DOHH2 (cell line): ENCODE measurements around the gene TAF11L7.
A peak's percentile ranks its signal among the peaks of the same experiment; 100 is the strongest.
"Not testable (repeated sequence)": the region's sequence is repeated elsewhere in the genome, so short reads cannot be mapped to it uniquely, and the experiment has no call there.

Experiments used
- H3F3A ChIP-seq: fragments of 200-600 bp; sonication (generic), shearing (Covaris generic); 2 replicates; pipeline ENCODE4 v1.6.0; 2016; ENCODE audit warnings: antibody characterized with exemption, mild to moderate bottlenecking; ENCODE audit not compliant: control insufficient read depth, insufficient read depth
- H3K27ac ChIP-seq: fragments of 200-600 bp; sonication (generic); 2 replicates; pipeline ENCODE4 v1.5.1; 2014; ENCODE audit warnings: low read depth, mild to moderate bottlenecking, low read length, moderate library complexity
- H3K27me3 ChIP-seq: fragments of 200-600 bp; sonication (generic); 2 replicates; pipeline ENCODE4 v1.6.1; 2014; ENCODE audit warnings: mild to moderate bottlenecking, low read length, mixed read lengths; ENCODE audit not compliant: control insufficient read depth
- H3K36me3 ChIP-seq: fragments of 200-600 bp; sonication (generic); 2 replicates; pipeline ENCODE4 v1.6.1; 2014; ENCODE audit warnings: mild to moderate bottlenecking, low read length, moderate library complexity, mixed read lengths; ENCODE audit not compliant: control insufficient read depth
- H3K4me1 ChIP-seq: fragments of 200-600 bp; sonication (generic); 2 replicates; pipeline ENCODE4 v1.6.1; 2014; ENCODE audit warnings: mild to moderate bottlenecking, low read length, mixed read lengths; ENCODE audit not compliant: control insufficient read depth
- H3K4me2 ChIP-seq: fragments of 200-600 bp; sonication (generic); 2 replicates; pipeline ENCODE4 v1.6.0; 2014; ENCODE audit warnings: mild to moderate bottlenecking, low read length, moderate library complexity
- H3K4me3 ChIP-seq: fragments of 200-600 bp; sonication (generic); 2 replicates; pipeline ENCODE4 v1.5.1; 2014; ENCODE audit warnings: mild to moderate bottlenecking, low read length, mixed read lengths
- H3K79me2 ChIP-seq: fragments of 200-600 bp; sonication (generic); 2 replicates; pipeline ENCODE4 v1.6.1; 2014; ENCODE audit warnings: mild to moderate bottlenecking, low read length, mixed read lengths; ENCODE audit not compliant: control insufficient read depth
- H3K9me2 ChIP-seq: fragments of 200-600 bp; sonication (generic); replicated peaks from 2 replicates; pipeline ENCODE4 v1.6.1; 2014; ENCODE audit warnings: mild to moderate bottlenecking, low read length, mixed read lengths; ENCODE audit not compliant: control insufficient read depth
- H3K9me3 ChIP-seq: fragments of 200-600 bp; sonication (generic); 2 replicates; pipeline ENCODE4 v1.6.1; 2014; ENCODE audit warnings: antibody characterized with exemption, low read length, mixed read lengths; ENCODE audit not compliant: control insufficient read depth, insufficient read depth
- H4K20me1 ChIP-seq: fragments of 200-600 bp; sonication (generic); 2 replicates; pipeline ENCODE4 v1.6.0; 2014; ENCODE audit warnings: low read depth, mild to moderate bottlenecking, antibody characterized with exemption, low read length, moderate library complexity; ENCODE audit not compliant: control insufficient read depth, insufficient read depth
- CTCF ChIP-seq: fragments of 200-600 bp; sonication (generic); IDR thresholded peaks from one replicate; pipeline ENCODE4 v1.5.1; 2014; ENCODE audit warnings: antibody characterized with exemption, mild to moderate bottlenecking, low read depth, low read length; ENCODE audit not compliant: poor library complexity, severe bottlenecking
- EZH2phosphoT487 ChIP-seq: fragments of 200-600 bp; sonication (generic); IDR thresholded peaks from 2 replicates; pipeline ENCODE4 v1.6.1; 2017; ENCODE audit warnings: borderline replicate concordance, mild to moderate bottlenecking, antibody characterized with exemption, low read length, moderate library complexity, mixed read lengths

The TAF11L7 gene

GRCh38 chr5:17620627-17621026 lies 35.1 kb upstream of the TAF11L7 start:
- Histone ChIP-seq H3K27me3 (no peaks in the 10 kb centered on the region), H3K9me2 (no peaks in the 10 kb centered on the region), H4K20me1 (no peaks in the 10 kb centered on the region), H3K4me1 (no peaks in the 10 kb centered on the region), H3K79me2 (no peaks in the 10 kb centered on the region), H3K4me2 (no peak overlapping the region), H3K27ac (no peak overlapping the region), H3K36me3 (no peaks in the 10 kb centered on the region), H3K9me3 (no peaks in the 10 kb centered on the region), H3K4me3 (no peak overlapping the region), H3F3A (no peaks in the 10 kb centered on the region)
- TF ChIP-seq EZH2phosphoT487 (no peak), CTCF (peak; percentile 49)

GRCh38 chr5:17619354-17619753 lies 33.8 kb upstream of the TAF11L7 start:
- no peak overlapping the region for H3K4me2 ChIP-seq
- no peaks in the 10 kb centered on the region for H3K36me3 ChIP-seq
- no peaks in the 10 kb centered on the region for H3F3A ChIP-seq
- no peaks in the 10 kb centered on the region for H3K79me2 ChIP-seq
- H4K20me1 ChIP-seq = no peaks in the 10 kb centered on the region
- no peak overlapping the region for H3K4me3 ChIP-seq
- no peaks in the 10 kb centered on the region for H3K27me3 ChIP-seq
- H3K27ac ChIP-seq = no peak overlapping the region
- H3K9me2 ChIP-seq = no peaks in the 10 kb centered on the region
- no peaks in the 10 kb centered on the region for H3K4me1 ChIP-seq
- TF ChIP-seq CTCF = no peak
- TF ChIP-seq EZH2phosphoT487 = no peak
- no peaks in the 10 kb centered on the region for H3K9me3 ChIP-seq

GRCh38 chr5:17614872-17615605 lies 29.5 kb upstream of the TAF11L7 start:
- no peaks in the 10 kb centered on the region for H3K36me3 ChIP-seq
- no peaks in the 10 kb centered on the region for H3F3A ChIP-seq
- no peaks in the 10 kb centered on the region for H3K4me1 ChIP-seq
- H3K4me2 ChIP-seq = no peak overlapping the region
- no peaks in the 10 kb centered on the region for H3K79me2 ChIP-seq
- H3K9me2 ChIP-seq = no peaks in the 10 kb centered on the region
- H3K27ac ChIP-seq = no peak overlapping the region
- no peaks in the 10 kb centered on the region for H3K9me3 ChIP-seq
- no peak for TF ChIP-seq CTCF
- no peak for TF ChIP-seq EZH2phosphoT487
- H3K27me3 ChIP-seq = no peaks in the 10 kb centered on the region
- no peak overlapping the region for H3K4me3 ChIP-seq
- H4K20me1 ChIP-seq = no peaks in the 10 kb centered on the region

- H3F3A ChIP-seq, H3K4me1 ChIP-seq, H3K27ac ChIP-seq, H3K9me2 ChIP-seq, H3K4me2 ChIP-seq, H3K36me3 ChIP-seq, H3K9me3 ChIP-seq, H3K79me2 ChIP-seq, H3K27me3 ChIP-seq, H3K4me3 ChIP-seq, H4K20me1 ChIP-seq: not testable (repeated sequence)
Observed at GRCh38 chr5:17610092-17610491, 24.5 kb upstream of the TAF11L7 start, which contains the start of gene TAF11L12. Gene TAF11L12, plus strand, starts transcription at chr5:17610392.

GRCh38 chr5:17607461-17607860 lies 21.9 kb upstream of the TAF11L7 start:
- H3K9me3 ChIP-seq, H3K4me1 ChIP-seq, H3K27me3 ChIP-seq: not testable (repeated sequence)

More at GRCh38 chr5:17607461-17607860, 21.9 kb upstream of the TAF11L7 start:
- not testable (repeated sequence) for H4K20me1 ChIP-seq, H3K4me3 ChIP-seq, H3K4me2 ChIP-seq, H3K36me3 ChIP-seq, H3F3A ChIP-seq, H3K79me2 ChIP-seq, H3K9me2 ChIP-seq, H3K27ac ChIP-seq
